GDM1 (cell line): Measurements from ENCODE around the gene USP43.
"Not testable (repeated sequence)": the region's sequence is repeated elsewhere in the genome, so short reads cannot be mapped to it uniquely, and the experiment has no call there.

Source experiments
- DNase-seq: peaks from one replicate; lab custom pipeline; 2025; lab: John Stamatoyannopoulos, UW

USP43 gene, protein sequence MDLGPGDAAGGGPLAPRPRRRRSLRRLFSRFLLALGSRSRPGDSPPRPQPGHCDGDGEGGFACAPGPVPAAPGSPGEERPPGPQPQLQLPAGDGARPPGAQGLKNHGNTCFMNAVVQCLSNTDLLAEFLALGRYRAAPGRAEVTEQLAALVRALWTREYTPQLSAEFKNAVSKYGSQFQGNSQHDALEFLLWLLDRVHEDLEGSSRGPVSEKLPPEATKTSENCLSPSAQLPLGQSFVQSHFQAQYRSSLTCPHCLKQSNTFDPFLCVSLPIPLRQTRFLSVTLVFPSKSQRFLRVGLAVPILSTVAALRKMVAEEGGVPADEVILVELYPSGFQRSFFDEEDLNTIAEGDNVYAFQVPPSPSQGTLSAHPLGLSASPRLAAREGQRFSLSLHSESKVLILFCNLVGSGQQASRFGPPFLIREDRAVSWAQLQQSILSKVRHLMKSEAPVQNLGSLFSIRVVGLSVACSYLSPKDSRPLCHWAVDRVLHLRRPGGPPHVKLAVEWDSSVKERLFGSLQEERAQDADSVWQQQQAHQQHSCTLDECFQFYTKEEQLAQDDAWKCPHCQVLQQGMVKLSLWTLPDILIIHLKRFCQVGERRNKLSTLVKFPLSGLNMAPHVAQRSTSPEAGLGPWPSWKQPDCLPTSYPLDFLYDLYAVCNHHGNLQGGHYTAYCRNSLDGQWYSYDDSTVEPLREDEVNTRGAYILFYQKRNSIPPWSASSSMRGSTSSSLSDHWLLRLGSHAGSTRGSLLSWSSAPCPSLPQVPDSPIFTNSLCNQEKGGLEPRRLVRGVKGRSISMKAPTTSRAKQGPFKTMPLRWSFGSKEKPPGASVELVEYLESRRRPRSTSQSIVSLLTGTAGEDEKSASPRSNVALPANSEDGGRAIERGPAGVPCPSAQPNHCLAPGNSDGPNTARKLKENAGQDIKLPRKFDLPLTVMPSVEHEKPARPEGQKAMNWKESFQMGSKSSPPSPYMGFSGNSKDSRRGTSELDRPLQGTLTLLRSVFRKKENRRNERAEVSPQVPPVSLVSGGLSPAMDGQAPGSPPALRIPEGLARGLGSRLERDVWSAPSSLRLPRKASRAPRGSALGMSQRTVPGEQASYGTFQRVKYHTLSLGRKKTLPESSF

DNA sequence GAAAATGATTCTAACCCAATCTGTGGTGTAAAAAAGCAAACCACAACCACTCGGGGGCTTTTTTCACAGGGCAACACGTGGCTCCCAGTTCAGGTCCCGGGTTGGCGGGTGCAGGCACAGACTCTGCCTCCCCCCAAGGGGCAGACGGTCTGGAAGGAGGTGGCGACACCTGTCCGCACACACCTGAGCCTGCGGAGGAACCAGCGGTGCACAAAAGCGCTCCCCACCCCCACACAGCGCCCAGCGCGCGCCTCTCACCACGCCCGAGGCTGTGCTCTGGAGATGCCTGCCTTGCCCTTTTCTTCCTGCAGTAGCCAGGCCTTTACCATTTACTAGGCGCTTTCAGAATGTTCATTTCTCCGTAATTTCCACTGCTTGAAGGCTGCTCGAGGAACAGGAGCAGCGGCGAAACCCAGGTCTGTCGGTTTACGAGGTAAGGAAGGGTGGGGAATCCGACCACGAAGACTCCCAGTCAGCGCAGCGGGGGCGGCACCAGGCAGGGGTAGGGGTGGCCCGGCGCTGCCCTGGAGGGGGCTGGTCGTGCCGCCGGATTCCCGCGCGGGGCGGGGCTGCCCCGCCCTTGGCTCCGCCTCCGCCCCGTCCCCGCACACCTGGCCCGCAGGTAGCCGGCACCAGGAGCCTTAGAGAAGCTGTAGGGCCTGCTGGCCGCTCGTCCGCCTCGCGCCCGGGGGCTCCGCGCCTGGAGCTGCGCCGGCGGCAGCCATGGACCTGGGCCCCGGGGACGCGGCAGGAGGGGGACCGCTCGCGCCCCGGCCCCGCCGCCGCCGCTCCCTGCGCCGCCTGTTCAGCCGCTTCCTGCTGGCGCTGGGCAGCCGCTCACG, at the start of gene USP43:
Gene USP43, plus strand, starts transcription at position 608 of the 842 bp plus-strand sequence. Its CDS starts 116 bp downstream, at position 724.
- DNase-seq, result no peak

DNA sequence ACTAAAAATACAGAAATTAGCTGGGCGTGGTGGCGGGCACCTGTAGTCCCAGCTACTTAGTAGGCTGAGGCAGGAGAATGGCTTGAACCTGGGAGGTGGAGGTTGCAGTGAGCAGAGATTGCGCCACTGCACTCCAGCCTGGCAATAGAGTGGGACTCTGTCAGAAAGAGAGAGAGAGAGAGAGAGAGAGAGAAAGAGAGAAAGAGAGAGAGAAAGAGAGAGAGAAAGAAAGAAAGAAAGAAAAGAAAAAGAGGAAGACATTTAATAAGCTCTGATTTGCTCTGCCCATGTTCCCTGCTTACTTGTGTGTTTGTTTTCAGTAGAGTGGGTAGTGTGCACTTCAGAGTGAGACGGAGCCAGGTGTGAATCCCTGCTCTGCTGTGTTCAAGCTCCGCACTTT, 47.7 kb upstream of the USP43 start:
- not testable (repeated sequence) for DNase-seq

GRCh38 chr17:9598661-9599060, 46.7 kb upstream of the USP43 start:
- DNase-seq, result no peak

- DNase-seq, result not testable (repeated sequence)
Measured at GRCh38 chr17:9604583-9604982, 40.7 kb upstream of the USP43 start.

- DNase-seq, result no peak
Measured at GRCh38 chr17:9606453-9606852, 38.9 kb upstream of the USP43 start.

- not testable (repeated sequence) for DNase-seq
Measured at GRCh38 chr17:9607058-9607457, 38.3 kb upstream of the USP43 start.

DNA sequence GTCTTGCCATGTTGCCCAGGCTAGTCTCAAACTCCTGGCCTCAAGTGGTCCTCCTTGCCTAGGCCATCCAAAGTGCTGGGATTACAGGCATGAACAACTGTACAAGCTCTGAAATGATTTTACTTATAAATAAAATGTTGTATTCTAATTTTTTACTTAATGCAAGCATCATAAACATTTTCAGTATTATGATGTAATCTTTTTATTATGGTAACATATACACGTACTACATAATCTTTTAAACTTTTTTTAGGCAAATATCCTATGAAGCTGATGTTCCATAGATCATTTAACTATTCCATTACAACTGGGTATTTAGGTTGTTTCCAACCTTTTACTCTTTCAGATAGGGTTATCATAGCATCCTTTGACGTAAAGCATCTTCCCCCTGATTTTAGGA, 33.8 kb upstream of the USP43 start:
- DNase-seq, result no peak

DNA sequence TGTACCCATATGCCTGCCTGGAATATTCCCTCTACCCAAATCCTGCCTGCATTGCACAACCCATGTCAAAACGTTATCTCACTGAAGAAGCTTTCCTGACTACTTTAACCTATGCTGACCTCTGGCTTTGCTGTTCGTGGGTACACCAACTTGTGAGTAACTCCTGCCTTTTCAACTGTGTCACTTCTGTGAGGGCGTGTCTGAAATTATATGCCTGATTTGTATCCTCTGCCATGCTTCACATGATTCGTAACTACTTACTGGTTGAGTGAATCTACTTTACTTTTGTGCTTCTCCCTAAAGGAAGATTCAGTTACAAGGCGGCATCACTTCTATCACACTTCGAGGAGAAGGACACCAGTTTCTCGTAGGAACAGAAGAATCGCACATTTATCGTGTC, 33.3 kb upstream of the USP43 start:
- no peak for DNase-seq

DNA sequence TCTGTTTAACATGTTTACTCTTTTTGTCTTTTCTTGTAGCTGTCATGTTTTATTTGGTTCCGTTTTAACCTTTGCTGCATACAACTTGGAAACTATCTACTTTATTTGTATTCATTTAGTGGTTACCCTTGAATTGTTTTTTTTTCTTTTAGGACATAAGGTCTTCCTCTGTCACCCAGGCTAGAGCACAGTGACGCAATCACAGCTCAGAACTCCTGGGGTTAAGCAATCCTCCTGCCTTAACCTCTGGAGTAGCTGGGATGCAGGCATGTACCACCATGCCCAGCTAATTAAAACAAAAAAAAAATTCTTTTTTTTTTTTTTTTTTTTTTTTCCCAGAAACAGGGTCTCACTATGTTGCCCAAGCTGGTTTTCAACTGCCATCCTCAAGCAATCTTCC, 29.8 kb upstream of the USP43 start:
- DNase-seq, result no peak

DNA sequence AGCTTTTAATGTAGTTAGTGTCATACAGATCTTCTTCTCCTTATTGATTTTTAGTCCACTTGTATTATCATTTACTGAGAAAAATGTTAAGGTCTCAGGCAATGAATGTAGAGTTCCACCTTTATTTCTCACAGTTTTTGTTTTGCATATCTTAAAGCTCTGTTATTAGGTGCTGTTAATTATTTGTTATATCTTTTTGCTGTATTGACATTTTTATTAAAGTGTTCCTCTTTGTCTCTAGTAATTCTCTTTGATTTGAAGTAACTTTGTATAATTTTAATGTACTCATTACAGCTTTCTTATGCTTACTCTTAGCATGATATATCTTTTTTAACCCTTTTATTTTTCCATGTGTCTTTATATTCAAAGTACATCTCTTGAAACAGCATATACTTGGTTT, 22.4 kb upstream of the USP43 start:
- DNase-seq, result no peak

- no peak for DNase-seq
Measured at GRCh38 chr17:9628509-9628908, 16.8 kb upstream of the USP43 start.

GRCh38 chr17:9632741-9633140, 12.6 kb upstream of the USP43 start:
- DNase-seq, result no peak

DNA sequence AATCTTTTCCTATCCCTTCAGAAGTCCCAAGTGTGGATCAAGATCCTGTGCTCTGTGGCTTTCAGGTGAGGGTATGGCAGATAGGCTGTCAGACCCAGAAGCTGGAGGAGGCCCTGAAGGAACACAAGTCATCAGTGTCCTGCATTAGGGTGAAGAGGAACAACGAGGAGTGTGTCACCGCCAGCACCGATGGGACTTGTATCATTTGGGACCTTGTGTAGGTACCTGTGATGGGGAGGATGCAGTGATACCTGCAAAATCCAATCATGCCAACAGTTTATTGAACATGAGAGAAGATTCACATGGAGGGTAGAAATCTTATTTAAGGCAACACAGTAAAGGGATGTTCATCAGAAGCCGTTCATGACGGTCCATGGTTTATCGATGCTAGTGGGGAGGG, 10.0 kb upstream of the USP43 start:
- no peak for DNase-seq

GRCh38 chr17:9636501-9636900, 8.8 kb upstream of the USP43 start:
- DNase-seq, result no peak

GRCh38 chr17:9640388-9640787, 4.9 kb upstream of the USP43 start:
- not testable (repeated sequence) for DNase-seq

DNA sequence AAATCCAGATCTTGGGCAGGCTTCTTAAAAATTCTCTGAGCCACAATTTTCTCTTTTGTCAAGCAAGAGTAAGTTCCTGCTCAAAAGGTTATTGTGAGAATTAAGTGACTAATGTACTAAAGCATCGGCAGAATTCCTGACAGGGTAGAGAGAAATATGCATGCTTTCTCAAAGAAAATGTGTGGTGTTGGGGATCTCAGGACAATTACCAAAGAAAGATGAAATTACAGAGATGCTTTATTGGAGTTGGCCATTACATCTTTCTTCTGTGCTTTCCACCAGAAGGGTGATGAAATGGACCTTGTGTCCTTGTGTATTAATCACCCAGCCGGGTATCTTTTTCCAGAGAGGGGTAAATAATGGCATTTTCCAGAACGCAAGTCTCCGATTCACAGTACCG, 1.7 kb upstream of the USP43 start:
- no peak for DNase-seq

DNA sequence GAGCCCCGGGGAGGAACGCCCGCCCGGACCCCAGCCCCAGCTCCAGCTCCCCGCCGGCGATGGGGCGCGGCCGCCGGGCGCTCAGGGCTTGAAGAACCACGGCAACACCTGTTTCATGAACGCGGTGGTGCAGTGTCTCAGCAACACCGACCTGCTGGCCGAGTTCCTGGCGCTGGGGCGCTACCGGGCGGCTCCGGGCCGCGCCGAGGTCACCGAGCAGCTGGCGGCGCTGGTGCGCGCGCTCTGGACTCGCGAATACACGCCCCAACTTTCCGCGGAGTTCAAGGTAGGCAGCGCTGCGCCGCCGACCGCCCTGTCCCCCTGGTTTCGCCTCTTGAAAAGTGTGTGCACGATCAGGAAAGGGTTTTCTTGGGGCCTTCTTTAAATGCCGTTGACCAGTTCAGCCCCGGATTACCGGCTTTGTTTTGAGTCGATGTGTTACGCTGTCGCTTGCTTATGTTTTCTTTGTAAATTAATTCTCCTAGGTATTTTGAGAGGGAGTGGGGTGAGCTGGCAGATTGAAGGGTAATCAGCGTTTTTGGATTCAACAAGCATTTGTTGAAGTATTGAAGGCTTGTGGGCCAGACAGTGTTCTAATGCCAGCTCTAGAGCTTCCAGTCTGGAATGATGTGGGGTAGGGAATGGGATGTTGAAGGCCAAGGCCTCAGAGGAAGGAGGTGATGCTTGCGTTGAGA, 681 bp downstream of the USP43 start:
- peak; percentile 27 for DNase-seq

- DNase-seq, result no peak
Measured at GRCh38 chr17:9646546-9646885, 1.2 kb downstream of the USP43 start.

DNA sequence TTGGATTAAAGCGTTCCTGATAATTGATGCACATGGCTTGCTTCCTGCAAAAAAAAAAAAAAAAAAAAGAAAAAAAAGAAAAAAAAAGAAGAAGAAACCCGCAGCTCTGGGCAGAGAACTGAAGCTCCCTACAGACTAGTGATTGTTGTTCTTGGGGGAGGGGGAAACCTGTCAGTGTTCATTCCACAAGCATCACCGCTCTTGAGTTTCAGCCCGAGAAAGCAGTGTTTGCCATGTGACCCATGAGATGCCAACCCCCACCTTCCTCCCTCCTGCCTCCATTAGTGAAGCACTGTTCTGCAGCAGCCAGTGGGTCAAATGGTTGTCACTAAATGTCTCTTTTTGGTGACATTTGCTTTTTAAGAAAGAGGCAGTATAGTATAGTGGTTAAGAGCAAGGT, 1.7 kb downstream of the USP43 start:
- DNase-seq, result no peak

DNA sequence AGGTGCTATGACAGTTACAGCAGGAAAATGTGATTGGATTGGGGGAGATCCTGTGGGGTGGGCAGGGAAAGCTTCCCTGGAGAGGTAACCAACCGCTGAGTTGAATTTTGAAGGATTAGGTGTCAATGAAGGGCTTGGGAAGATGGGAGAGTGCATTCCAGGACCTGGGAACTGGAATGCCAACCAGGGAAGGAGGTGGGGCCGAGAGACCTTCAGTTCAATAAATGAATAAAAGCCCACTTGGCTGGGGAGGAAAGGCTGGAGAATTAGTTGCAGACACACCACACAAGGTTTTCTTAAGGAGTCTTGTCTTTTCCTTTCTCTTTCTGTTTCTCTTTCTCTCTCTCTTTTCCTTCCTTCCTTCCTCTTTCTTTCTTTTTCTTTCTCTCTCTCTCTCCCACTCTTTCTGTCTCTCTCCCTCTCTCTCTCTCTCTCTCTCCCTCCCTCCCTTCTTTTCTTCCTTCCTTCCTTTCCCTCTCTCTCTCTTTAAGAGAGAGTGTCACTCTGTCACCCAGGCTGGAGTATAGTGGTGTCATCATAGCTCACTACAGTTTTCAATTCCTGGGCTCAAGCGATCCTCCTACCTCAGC, 3.3 kb downstream of the USP43 start:
- DNase-seq, result no peak
